Measurements from ENCODE around the gene STXBP3.

STXBP3 gene

DNA sequence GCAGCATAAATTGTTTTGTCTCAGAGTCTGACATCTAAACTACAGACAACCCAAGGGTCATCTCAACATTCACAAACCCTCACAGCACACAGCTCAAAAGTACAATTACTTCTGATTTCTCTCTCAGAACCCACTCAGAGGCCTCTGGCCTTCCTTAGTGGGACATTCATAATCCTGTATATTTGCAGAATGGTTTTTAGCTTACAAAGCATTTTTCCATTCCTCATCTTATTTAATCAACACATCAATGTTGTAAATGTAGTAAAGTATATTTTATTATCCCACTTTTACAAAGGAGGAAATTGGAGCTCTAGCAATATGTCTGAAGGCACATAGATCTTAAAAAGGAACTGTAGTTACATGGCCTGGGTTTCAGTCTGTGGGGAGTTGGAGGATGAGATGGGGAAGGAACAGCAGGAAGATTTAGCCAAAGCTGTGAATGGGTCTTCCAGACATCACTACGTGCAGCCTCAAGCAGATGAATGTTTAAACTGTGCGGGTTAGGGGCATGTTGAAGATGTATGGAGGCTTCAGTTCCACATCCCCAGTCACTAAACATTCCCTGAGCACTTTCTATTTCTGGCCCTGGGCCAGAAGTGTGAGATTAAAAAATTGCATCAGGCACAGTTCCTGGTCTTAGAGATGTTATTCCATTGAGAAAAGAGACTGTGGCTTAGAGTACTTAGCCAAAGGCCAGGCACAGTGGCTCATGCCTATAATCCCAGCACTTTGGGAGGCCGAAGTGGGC is 97.1 kb downstream of the STXBP3 start:
- DNase-seq (ENCODE audit: low read depth in 2 of 2), result no peak

- no peak for DNase-seq (ENCODE audit: low read depth in 2 of 2)
Measured at GRCh38 chr1:108845446-108845845, 99.0 kb downstream of the STXBP3 start.

- DNase-seq (ENCODE audit: low read depth in 2 of 2), result no peak
Measured at GRCh38 chr1:108845991-108846390, 99.5 kb downstream of the STXBP3 start.

DNA sequence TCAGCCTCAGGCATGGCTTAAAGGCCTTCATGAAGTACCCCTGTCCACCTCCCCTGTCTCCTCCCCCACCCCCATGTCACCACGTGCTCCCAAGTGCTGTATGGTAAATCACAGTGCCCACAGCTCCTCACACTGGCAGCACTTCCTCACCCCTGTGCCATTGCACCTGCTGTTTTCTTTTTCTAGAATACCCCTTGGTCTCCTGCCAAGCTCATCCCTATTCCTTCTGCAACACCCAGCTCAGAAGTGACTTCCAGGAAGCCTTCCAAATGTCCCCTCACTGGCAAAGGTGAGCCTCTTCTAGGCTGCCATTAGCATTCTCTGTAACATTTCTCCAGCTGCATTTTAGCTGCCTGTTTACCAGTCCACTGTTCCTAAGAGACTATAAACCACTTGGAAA is 101.0 kb downstream of the STXBP3 start:
- DNase-seq (ENCODE audit: low read depth in 2 of 2), result no peak

- DNase-seq (ENCODE audit: low read depth in 2 of 2), result no peak
Measured at GRCh38 chr1:108848806-108849205, 102.3 kb downstream of the STXBP3 start.

DNA sequence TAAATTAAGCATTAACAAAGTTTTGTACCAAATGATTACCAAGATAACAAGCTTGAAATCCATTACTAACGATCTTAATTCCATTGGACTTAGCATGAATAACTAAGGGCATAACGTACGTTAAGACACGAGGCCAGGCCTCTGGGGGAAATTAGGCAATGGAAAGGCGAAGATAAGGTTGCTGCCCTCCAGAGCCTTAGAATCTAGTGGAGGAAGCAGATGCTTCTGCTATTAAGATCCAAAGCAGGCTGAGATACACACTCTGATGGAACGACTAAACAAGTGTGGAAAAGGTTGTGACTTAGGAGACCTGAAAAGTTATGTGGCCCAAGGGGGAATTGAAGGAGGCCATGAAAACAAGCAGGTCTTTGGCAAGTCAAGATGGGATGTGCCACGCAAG is 104.5 kb downstream of the STXBP3 start:
- no peak for DNase-seq (ENCODE audit: low read depth in 2 of 2)

DNA sequence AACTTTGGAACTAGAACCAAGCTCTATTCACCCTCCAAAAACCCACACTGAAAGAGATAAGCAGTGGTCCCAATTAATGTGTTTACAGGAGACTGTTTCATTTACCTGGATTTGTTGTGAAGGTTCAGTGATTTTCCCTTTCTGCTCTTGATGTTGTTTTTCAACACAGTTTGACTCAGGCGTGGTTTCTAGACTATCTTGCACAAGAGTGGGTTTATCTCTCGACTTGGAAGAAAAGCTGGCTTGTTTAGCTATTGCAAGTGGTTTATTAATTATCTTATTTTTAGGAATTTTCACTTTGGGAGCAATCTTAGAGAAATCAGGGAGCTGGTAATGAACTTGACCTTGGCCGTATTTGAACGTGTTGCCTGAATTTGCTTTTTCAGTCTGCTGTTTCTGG is 105.1 kb downstream of the STXBP3 start:
- no peak for DNase-seq (ENCODE audit: low read depth in 2 of 2)

GRCh38 chr1:108852221-108852975 is 105.9 kb downstream of the STXBP3 start:
- DNase-seq (ENCODE audit: low read depth in 2 of 2), result no peak

DNA sequence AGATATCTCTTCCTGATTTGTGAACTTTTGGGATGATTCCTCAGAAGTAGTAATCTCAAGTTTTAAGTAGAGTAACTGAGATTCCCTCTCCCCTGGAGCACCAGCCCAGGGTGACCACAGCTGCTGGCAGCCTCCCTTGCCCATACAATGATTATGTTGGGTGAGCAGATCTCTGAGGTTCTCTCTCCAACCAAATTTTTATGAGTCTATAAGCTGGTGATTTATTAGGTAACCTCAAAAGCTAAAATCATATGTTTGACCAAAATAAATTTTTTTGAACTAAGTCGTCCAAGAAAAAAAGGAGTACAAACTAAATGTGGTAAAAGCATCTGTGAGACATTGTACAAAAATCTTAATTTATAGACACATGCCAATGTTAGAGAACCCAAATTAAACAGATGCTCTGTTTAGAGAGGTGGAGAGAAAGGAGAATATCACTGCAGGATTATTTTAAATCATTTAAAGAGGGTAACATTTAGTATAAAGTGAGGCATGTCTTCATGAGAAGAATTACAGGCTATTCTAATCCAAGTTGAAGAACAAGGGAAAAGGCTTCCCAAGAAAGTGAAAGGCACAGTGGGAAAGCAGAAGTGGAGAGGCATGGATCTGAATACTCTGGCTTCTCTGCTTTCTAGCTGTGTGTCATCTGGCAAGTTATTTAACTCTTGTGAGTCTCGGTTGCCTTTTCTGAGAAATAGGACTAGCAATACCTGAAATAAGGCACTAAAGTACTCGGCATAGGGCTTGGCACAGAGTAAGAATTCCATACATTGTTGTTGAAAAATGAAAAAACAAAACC is 107.9 kb downstream of the STXBP3 start:
- no peak for DNase-seq (ENCODE audit: low read depth in 2 of 2)

DNA sequence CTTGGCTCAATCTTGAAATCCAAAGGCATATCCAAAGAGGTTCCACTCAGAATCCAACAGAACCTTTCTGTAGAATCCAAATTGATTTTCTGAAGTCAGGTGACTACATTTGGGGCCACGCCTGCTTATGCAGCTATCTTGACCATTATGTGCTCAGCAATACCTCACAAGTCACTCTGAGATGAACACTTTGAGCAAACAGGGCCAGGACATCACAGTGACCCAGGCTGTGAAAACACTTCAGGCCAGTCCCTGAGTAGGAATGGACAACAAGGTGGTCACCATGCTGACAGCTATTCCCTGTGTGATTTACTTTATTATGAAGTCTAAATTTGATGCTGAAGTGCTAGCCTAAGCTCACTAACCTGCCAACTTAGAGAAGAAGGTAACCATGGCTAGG is 110.5 kb downstream of the STXBP3 start, which contains the start of gene AKNAD1:
AKNAD1 (minus strand) TSS at position 101 of the 400 bp plus-strand sequence. CDS start 4,430 bp downstream, outside the sequence.
- DNase-seq (ENCODE audit: low read depth in 2 of 2), result no peak

DNA sequence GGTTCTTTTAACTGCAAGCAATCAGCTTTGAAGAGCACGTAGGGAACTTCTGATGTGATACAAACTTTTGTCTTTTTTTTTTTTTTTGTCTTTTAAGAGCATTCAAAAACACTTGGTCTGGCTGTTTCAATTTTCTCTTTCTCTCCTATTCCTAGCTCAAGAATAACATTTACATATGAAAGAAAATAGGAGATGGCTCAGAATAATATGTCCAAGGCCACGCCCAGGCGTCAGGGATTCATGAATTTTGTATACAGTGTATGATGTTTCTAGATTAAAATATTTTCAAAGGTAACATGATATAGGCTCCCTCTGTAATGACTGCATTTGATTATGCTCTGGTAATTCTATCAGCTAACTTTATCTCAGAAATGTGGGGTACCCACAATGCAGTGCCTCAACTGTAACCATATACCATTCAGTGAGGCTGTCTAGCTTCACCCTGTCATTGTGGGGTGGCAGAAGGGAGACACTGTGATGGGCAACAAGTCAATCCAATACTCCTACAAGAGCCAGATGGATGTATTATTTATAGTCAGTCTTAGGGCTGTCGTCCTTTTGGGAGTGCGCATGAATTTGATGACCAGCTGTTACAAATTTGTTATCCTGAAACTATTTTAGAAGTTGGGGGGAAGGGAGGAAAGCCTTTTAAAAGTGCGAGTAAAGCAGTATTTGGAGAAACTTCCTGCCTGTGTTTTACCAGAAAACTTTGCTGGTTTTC is 111.9 kb downstream of the STXBP3 start:
- no peak for DNase-seq (ENCODE audit: low read depth in 2 of 2)
